HCT116 (cell line): ENCODE data around the gene CSF3R. TPM values are rescaled to one million over a fixed set of nuclear protein-coding genes. Genes with fewer than 3 reads are reported as not detected.

ENCODE experiments used
- ATAC-seq: fragments of 200-7000 bp; cut with Tn5 transposase; 2 replicates; pipeline ENCODE4 v1.9.1; 2020; ENCODE audit warnings: mild to moderate bottlenecking, moderate library complexity
- BruUV-seq: library from RNA; stranded (reverse); fragments of 400-500 nt; replicated peaks from 2 replicates; lab custom pipeline; 2021; lab: Mats Ljungman, UMichigan
- CTCF ChIA-PET: fragments of 300-600 bp; sonication (Branson Sonifier 250); formaldehyde crosslinking; loops from one replicate; lab custom pipeline; 2021; ENCODE audit warnings: antibody characterized with exemption; lab: Charles Lee
- POLR2A ChIA-PET: fragments of 300-600, 350-600 bp; sonication (Branson Sonifier 250); formaldehyde crosslinking; loops from one replicate; lab custom pipeline; 2021; ENCODE audit warnings: antibody characterized with exemption; lab: Charles Lee
- RAD21 ChIA-PET, 2 experiments: fragments of 300-600 bp; sonication (Branson Sonifier 250); formaldehyde crosslinking; loops; one replicate each; lab custom pipeline; 2023; ENCODE audit warnings: low total read pairs in 2 of 2; ENCODE audit not compliant: uncharacterized antibody in 2 of 2, unreplicated experiment in 2 of 2, low non-redundant PET in 1 of 2; lab: Charles Lee
- DNase-seq: peaks from one replicate; pipeline ENCODE4 v3.0.0-alpha.2; 2010; ENCODE audit warnings: low read depth, low spot score
- H2AFZ ChIP-seq: fragments of 200-600 bp; shearing (Covaris generic), sonication (generic); 2 replicates; pipeline ENCODE4 v1.6.1; 2017; ENCODE audit warnings: low read depth, mixed run types, mixed read lengths, antibody characterized with exemption, low read length; ENCODE audit not compliant: poor library complexity, severe bottlenecking
- H3K27ac ChIP-seq: 2 replicates; pipeline ENCODE4 v1.5.1; 2012; ENCODE audit warnings: low read depth, low read length
- H3K27me3 ChIP-seq: fragments of 200-600 bp; sonication (generic); 2 replicates; pipeline ENCODE4 v1.6.1; 2016; ENCODE audit warnings: mixed run types, low read length, mixed read lengths; ENCODE audit not compliant: insufficient read depth
- H3K36me3 ChIP-seq, 2 experiments: fragments of 200-500 bp in 1 of 2; fragments of 200-600 bp in 1 of 2; sonication (Bioruptor generic) in 1 of 2; sonication (generic) in 1 of 2; 2 replicates each; pipeline versions ENCODE4 v1.5.1 to v1.6.1; 2014 to 2016; ENCODE audit warnings: low read length in 2 of 2, inconsistent platforms in 1 of 2, mixed read lengths in 1 of 2, mixed run types in 1 of 2; ENCODE audit not compliant: insufficient read depth in 2 of 2, control insufficient read depth in 1 of 2
- H3K4me1 ChIP-seq, 2 experiments: fragments of 200-600 bp in 1 of 2; sonication (generic) in 1 of 2; 2 replicates each; pipeline versions ENCODE4 v1.5.1 to v1.6.1; 2012 to 2017; ENCODE audit warnings: low read length in 2 of 2, inconsistent platforms in 1 of 2, mild to moderate bottlenecking in 1 of 2, mixed read lengths in 1 of 2, mixed run types in 1 of 2, moderate library complexity in 1 of 2; ENCODE audit not compliant: insufficient read depth in 2 of 2, control insufficient read depth in 1 of 2
- H3K4me2 ChIP-seq: fragments of 200-600 bp; sonication (generic); 2 replicates; pipeline ENCODE4 v1.6.1; 2017; ENCODE audit warnings: mixed run types, low read length, mixed read lengths
- H3K4me3 ChIP-seq, 2 experiments: fragments of 200-600 bp in 1 of 2; sonication (generic) in 1 of 2; replicated peaks in 1 of 2; 2 replicates each; pipeline ENCODE4 v1.5.1; 2011 to 2016; ENCODE audit warnings: low read length in 2 of 2, control low read depth in 1 of 2, low read depth in 1 of 2, mild to moderate bottlenecking in 1 of 2, mixed read lengths in 1 of 2, mixed run types in 1 of 2
- H3K79me2 ChIP-seq: fragments of 200-600 bp; sonication (generic); 2 replicates; pipeline ENCODE4 v1.6.1; 2017; ENCODE audit warnings: mild to moderate bottlenecking, mixed run types, low read length, moderate library complexity, mixed read lengths; ENCODE audit not compliant: insufficient read depth
- H3K9ac ChIP-seq: fragments of 200-600 bp; sonication (generic); 2 replicates; pipeline ENCODE4 v1.6.1; 2016; ENCODE audit warnings: low read length, mixed read lengths
- H3K9me2 ChIP-seq: fragments of 200-600 bp; sonication (generic), shearing (Covaris generic); 2 replicates; pipeline ENCODE4 v1.6.1; 2017; ENCODE audit warnings: mixed run types, mild to moderate bottlenecking, moderate library complexity; ENCODE audit not compliant: insufficient read depth
- H3K9me3 ChIP-seq, 2 experiments: fragments of 200-500 bp in 1 of 2; fragments of 200-600 bp in 1 of 2; sonication (Bioruptor generic) in 1 of 2; sonication (generic) in 1 of 2; 2 replicates each; pipeline ENCODE4 v1.6.1; 2014 to 2017; ENCODE audit warnings: low read length in 2 of 2, mixed read lengths in 2 of 2, inconsistent platforms in 1 of 2, low read depth in 1 of 2, mild to moderate bottlenecking in 1 of 2, mixed run types in 1 of 2, moderate library complexity in 1 of 2; ENCODE audit not compliant: control insufficient read depth in 1 of 2, insufficient read depth in 1 of 2
- H4K20me1 ChIP-seq: fragments of 200-600 bp; sonication (generic), shearing (Covaris generic); 2 replicates; pipeline ENCODE4 v1.6.1; 2017; ENCODE audit warnings: mixed run types, mild to moderate bottlenecking, moderate library complexity; ENCODE audit not compliant: insufficient read depth
- ATF3 ChIP-seq: IDR thresholded peaks from 2 replicates; pipeline ENCODE4 v1.6.1; 2012
- CEBPB ChIP-seq: IDR thresholded peaks from 2 replicates; pipeline ENCODE4 v1.6.1; 2012; ENCODE audit warnings: low read depth
- EZH2phosphoT487 ChIP-seq: fragments of 200-600 bp; IDR thresholded peaks from 2 replicates; pipeline ENCODE4 v1.6.1; 2018; ENCODE audit warnings: antibody characterized with exemption, borderline replicate concordance
- FOSL1 ChIP-seq: IDR thresholded peaks from 2 replicates; pipeline ENCODE4 v1.6.1; 2012; ENCODE audit warnings: low read depth
- JUND ChIP-seq: IDR thresholded peaks from 2 replicates; pipeline ENCODE4 v1.6.1; 2012
- MAX ChIP-seq: IDR thresholded peaks from 2 replicates; pipeline ENCODE4 v1.6.1; 2012
- SIN3A ChIP-seq: IDR thresholded peaks from 2 replicates; pipeline ENCODE4 v1.6.1; 2012; ENCODE audit warnings: low read depth
- TCF7L2 ChIP-seq: IDR thresholded peaks from 2 replicates; pipeline ENCODE4 v1.7.0; 2011; ENCODE audit warnings: borderline replicate concordance, inconsistent platforms; ENCODE audit not compliant: insufficient read depth, insufficient read length; ENCODE audit errors: extremely low read depth
- YY1 ChIP-seq: IDR thresholded peaks from 2 replicates; pipeline ENCODE4 v1.6.1; 2011; ENCODE audit warnings: low read length, low read depth, moderate library complexity, mild to moderate bottlenecking; ENCODE audit not compliant: insufficient replicate concordance; ENCODE audit errors: extremely low read depth
- ZBTB33 ChIP-seq: IDR thresholded peaks from 2 replicates; pipeline ENCODE4 v1.6.1; 2011; ENCODE audit warnings: mild to moderate bottlenecking, low read length, moderate library complexity; ENCODE audit not compliant: insufficient replicate concordance; ENCODE audit errors: extremely low read depth
- ZNF274 ChIP-seq: fragments of 200-500 bp; sonication (Bioruptor generic); IDR thresholded peaks from 2 replicates; pipeline ENCODE4 v1.6.1; 2014; ENCODE audit warnings: mild to moderate bottlenecking, low read depth, low read length, inconsistent platforms
- intact Hi-C: fragments of 100-400 bp; cut with micrococcal nuclease; formaldehyde crosslinking; loops from 2 replicates; pipeline ENCODE4 v1.10.0; 2022
- total RNA-seq: library from RNA; stranded (reverse); gene quantifications from one replicate; pipeline ENCODE4 v1.2.1, GENCODE V29; 2021; ENCODE audit not compliant: unreplicated experiment

CSF3R gene
- total RNA-seq, 1 experiment from 2014 or later, result 0.32 TPM

DNA sequence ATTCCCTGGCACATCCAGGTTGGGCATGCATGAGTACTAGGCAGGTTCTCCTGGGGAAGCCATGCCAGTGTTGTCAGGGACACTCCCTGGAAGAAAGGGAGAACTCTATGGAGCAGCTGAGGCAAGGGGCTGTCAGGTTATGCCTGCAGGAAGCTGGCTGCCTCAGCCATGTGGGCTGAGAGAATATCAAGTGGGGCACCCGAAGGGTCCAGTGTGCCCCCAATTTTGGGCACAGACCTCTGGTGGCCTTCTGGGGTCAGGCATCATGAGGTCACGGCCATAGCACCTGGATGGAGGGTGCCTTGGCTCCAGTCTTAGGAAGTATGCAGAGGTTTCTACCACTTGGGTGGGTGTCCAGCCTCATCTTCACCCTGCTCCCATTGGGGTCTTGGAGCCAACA lies 2.6 kb downstream of the CSF3R start:
- intact Hi-C loops, result no loop called here
- no peaks in the 10 kb centered on the region for H3K4me1 ChIP-seq
- no peaks in the 10 kb centered on the region for H3K9me3 ChIP-seq
- no peak for DNase-seq
- H3K27ac ChIP-seq, result no peak overlapping the region
- ChIA-PET RAD21 (no interaction called here), CTCF (no interaction called here), POLR2A (no interaction called here)
- ATAC-seq, result no peak; the same call in 1 of the 2 replicates
- TF ChIP-seq TCF7L2 (no peak), ATF3 (no peak), JUND (no peak), EZH2phosphoT487 (no peak), MAX (no peak), YY1 (no peak), SIN3A (no peak), ZBTB33 (no peak), CEBPB (no peak), ZNF274 (no peak), FOSL1 (no peak)
- no peaks in the 10 kb centered on the region for H4K20me1 ChIP-seq
- H3K36me3 ChIP-seq, result no peaks in the 10 kb centered on the region
- no peaks in the 10 kb centered on the region for H3K79me2 ChIP-seq
- H3K4me3 ChIP-seq, result no peak overlapping the region
- BruUV-seq, result no TSS peak
- peaks cover 13% of the 10 kb centered on the region for H3K27me3 ChIP-seq
- no peak overlapping the region for H3K9ac ChIP-seq
- no peaks in the 10 kb centered on the region for H3K9me2 ChIP-seq
- H3K4me2 ChIP-seq, result no peak overlapping the region
- no peak overlapping the region for H2AFZ ChIP-seq
